ENCODE results near the gene DUSP19. TPM values are rescaled to one million over a fixed set of nuclear protein-coding genes. Genes with fewer than 3 reads are reported as not detected.
A peak's percentile ranks its signal among the peaks of the same experiment; 100 is the strongest.

Gene DUSP19
- 3.6 and 3.9 TPM in 2 replicates for total RNA-seq (2022)
- percentile 42 among the genes with signal in this experiment for Bru-seq, nascent RNA
- BruChase-seq, experiment 1, labeled RNA remaining after a 2-hour chase: percentile 51 among the genes with signal in this experiment
- BruChase-seq, experiment 2, labeled RNA remaining after a 6-hour chase: percentile 60 among the genes with signal in this experiment
- long read RNA-seq, full-length matches to known transcripts: 5 of 6 reads
- long read RNA-seq, partial matches to known transcripts: 0 of 6 reads
- long read RNA-seq, other reads (novel, unspliced or antisense): 1 of 6 reads

- Histone ChIP-seq H3K36me3 (ENCODE audit: control insufficient read depth, insufficient read depth, low read length) (no peaks in the 10 kb centered on the region), H3K4me1 (peaks cover 8% of the 10 kb centered on the region; the same call in 1 of the 2 replicates), H3K9me3 (no peaks in the 10 kb centered on the region), H3K27me3 (replicated peaks; ENCODE audit: control insufficient read depth, insufficient read depth, low read length) (no peaks in the 10 kb centered on the region), H3K4me3 (ENCODE audit: low read depth, low read length) (peak within 1 kb of the TSS; percentile 53)
- Mint-ChIP-seq H3K27ac (ENCODE audit: unreplicated experiment) (peak within 1 kb of the TSS; percentile 66), H3K4me3 (ENCODE audit: unreplicated experiment) (peak within 1 kb of the TSS; percentile 92), H3K36me3 (ENCODE audit: insufficient read depth, unreplicated experiment) (peaks cover 6% of the 10 kb centered on the region), H3K27me3 (ENCODE audit: insufficient read depth, unreplicated experiment) (no peaks in the 10 kb centered on the region), H3K9me3 (ENCODE audit: unreplicated experiment) (no peaks in the 10 kb centered on the region), H3K4me1 (ENCODE audit: low read depth, unreplicated experiment) (no peaks in the 10 kb centered on the region)
- peak; percentile 97 for DNase-seq
- no peak for TF ChIP-seq CTCF (IDR thresholded peaks at IDR 0.05; ENCODE audit: insufficient read depth in 1 of 2, low read depth in 1 of 2, low read length in 1 of 2, severe bottlenecking in 1 of 2, unreplicated experiment in 1 of 2)
- no TSS peak for BruUV-seq (replicated peaks)
- ChIA-PET POLR2A (interaction anchor here (0.6 to 1.0 kb wide), 2 partner anchors 46 to 560 kb away, joined by 3 to 11 read pairs; partner anchors contain the start of gene NUP35), CTCF (no interaction called here)
- intact Hi-C loops (cut with micrococcal nuclease; ENCODE audit: unreplicated experiment): loop anchor here (1.0 kb wide), 4 partner anchors 13 to 46 kb away; partner anchors contain the start of genes NCKAP1 and NUP35
Measured at GRCh38 chr2:183078464-183079138, at the start of gene DUSP19. DUSP19 (plus strand) TSS chr2:183078747; CDS start chr2:183078934, 187 bp downstream.

GRCh38 chr2:183029219-183029618 is 49.3 kb upstream of the DUSP19 start:
- no TSS peak for BruUV-seq (replicated peaks)
- no peak for TF ChIP-seq CTCF (IDR thresholded peaks at IDR 0.05; ENCODE audit: insufficient read depth in 1 of 2, low read depth in 1 of 2, low read length in 1 of 2, severe bottlenecking in 1 of 2, unreplicated experiment in 1 of 2)
- ChIA-PET CTCF (no interaction called here), POLR2A (interaction anchor here (0.6 kb wide), 1 partner anchor 8 kb away, joined by 10 read pairs; no protein-coding TSS in a partner anchor)
- Mint-ChIP-seq H3K27me3 (ENCODE audit: insufficient read depth, unreplicated experiment) (no peaks in the 10 kb centered on the region), H3K4me3 (ENCODE audit: unreplicated experiment) (no peak overlapping the region), H3K9me3 (ENCODE audit: unreplicated experiment) (no peaks in the 10 kb centered on the region), H3K36me3 (ENCODE audit: insufficient read depth, unreplicated experiment) (peaks cover 6% of the 10 kb centered on the region), H3K4me1 (ENCODE audit: low read depth, unreplicated experiment) (peaks cover 28% of the 10 kb centered on the region), H3K27ac (ENCODE audit: unreplicated experiment) (no peak overlapping the region)
- Histone ChIP-seq H3K4me3 (ENCODE audit: low read depth, low read length) (no peak overlapping the region), H3K4me1 (peaks cover 18% of the 10 kb centered on the region), H3K9me3 (no peaks in the 10 kb centered on the region), H3K27me3 (replicated peaks; ENCODE audit: control insufficient read depth, insufficient read depth, low read length) (no peaks in the 10 kb centered on the region), H3K36me3 (ENCODE audit: control insufficient read depth, insufficient read depth, low read length) (no peaks in the 10 kb centered on the region)
- intact Hi-C loops (cut with micrococcal nuclease; ENCODE audit: unreplicated experiment): no loop called here
- no peak for DNase-seq

GRCh38 chr2:183031911-183032794 is 46.4 kb upstream of the DUSP19 start:
- TF ChIP-seq CTCF (IDR thresholded peaks at IDR 0.05; ENCODE audit: insufficient read depth in 1 of 2, low read depth in 1 of 2, low read length in 1 of 2, severe bottlenecking in 1 of 2, unreplicated experiment in 1 of 2): no peak
- no peak for DNase-seq
- no peaks in the 10 kb centered on the region for H3K27me3 Mint-ChIP-seq (ENCODE audit: insufficient read depth, unreplicated experiment)
- H3K9me3 ChIP-seq: no peaks in the 10 kb centered on the region
- H3K4me1 Mint-ChIP-seq (ENCODE audit: low read depth, unreplicated experiment): peaks cover 38% of the 10 kb centered on the region
- H3K4me1 ChIP-seq: peaks cover 24% of the 10 kb centered on the region
- no peak overlapping the region for H3K4me3 ChIP-seq (ENCODE audit: low read depth, low read length)
- intact Hi-C loops (cut with micrococcal nuclease; ENCODE audit: unreplicated experiment): no loop called here
- ChIA-PET CTCF (no interaction called here), POLR2A (interaction anchor here (0.6 kb wide), 1 partner anchor 23 kb away, joined by 4 read pairs; no protein-coding TSS in a partner anchor)
- H3K27me3 ChIP-seq (replicated peaks; ENCODE audit: control insufficient read depth, insufficient read depth, low read length): no peaks in the 10 kb centered on the region
- H3K4me3 Mint-ChIP-seq (ENCODE audit: unreplicated experiment): no peak overlapping the region
- peak overlapping the region; percentile 60 for H3K27ac Mint-ChIP-seq (ENCODE audit: unreplicated experiment)
- H3K36me3 Mint-ChIP-seq (ENCODE audit: insufficient read depth, unreplicated experiment): peaks cover 10% of the 10 kb centered on the region
- BruUV-seq (replicated peaks): no TSS peak
- no peaks in the 10 kb centered on the region for H3K9me3 Mint-ChIP-seq (ENCODE audit: unreplicated experiment)
- no peaks in the 10 kb centered on the region for H3K36me3 ChIP-seq (ENCODE audit: control insufficient read depth, insufficient read depth, low read length)
